GM23338 (cell line): ENCODE data around the gene LRP1B. TPM values are rescaled to one million over a fixed set of nuclear protein-coding genes. Genes with fewer than 3 reads are reported as not detected.

ENCODE experiments used
- ATAC-seq: fragments of 200-7000 bp; cut with Tn5 transposase; 3 replicates; pipeline ENCODE4 v1.9.1; 2020
- DNase-seq: peaks from one replicate; pipeline ENCODE4 v3.0.0-alpha.2; 2015; ENCODE audit warnings: low spot score
- H2AFZ ChIP-seq: fragments of 200-600 bp; sonication (generic); 2 replicates; pipeline ENCODE4 v1.8.0; 2016; ENCODE audit warnings: antibody characterized with exemption, mild to moderate bottlenecking, moderate library complexity
- H3F3A ChIP-seq: fragments of 200-600 bp; sonication (generic); replicated peaks from 2 replicates; pipeline ENCODE4 v1.8.0; 2017; ENCODE audit warnings: antibody characterized with exemption, mixed run types, low read depth
- H3K27ac ChIP-seq: fragments of 200-600 bp; sonication (generic); 2 replicates; pipeline ENCODE4 v1.6.1; 2016; ENCODE audit warnings: low read depth
- H3K27me3 ChIP-seq: fragments of 200-600 bp; sonication (generic); 2 replicates; pipeline ENCODE4 v1.8.0; 2016; ENCODE audit warnings: mild to moderate bottlenecking, mixed run types, moderate library complexity; ENCODE audit not compliant: insufficient read depth
- H3K36me3 ChIP-seq: fragments of 200-600 bp; sonication (generic); 2 replicates; pipeline ENCODE4 v1.8.0; 2016; ENCODE audit warnings: mild to moderate bottlenecking; ENCODE audit not compliant: insufficient read depth
- H3K4me1 ChIP-seq: fragments of 200-600 bp; sonication (generic); 2 replicates; pipeline ENCODE4 v1.8.0; 2016; ENCODE audit warnings: mild to moderate bottlenecking, moderate library complexity; ENCODE audit not compliant: insufficient read depth
- H3K4me2 ChIP-seq: fragments of 200-600 bp; sonication (generic); 2 replicates; pipeline ENCODE4 v1.7.1; 2017; ENCODE audit warnings: mixed run types
- H3K4me3 ChIP-seq: fragments of 200-600 bp; sonication (generic); 2 replicates; pipeline ENCODE4 v1.6.1; 2016; ENCODE audit warnings: mixed run types
- H3K79me2 ChIP-seq: fragments of 200-600 bp; sonication (generic); replicated peaks from 2 replicates; pipeline ENCODE4 v1.8.0; 2017; ENCODE audit warnings: mild to moderate bottlenecking; ENCODE audit not compliant: insufficient read depth
- H3K9me2 ChIP-seq: fragments of 200-600 bp; sonication (generic); 2 replicates; pipeline ENCODE4 v1.8.0; 2017; ENCODE audit not compliant: insufficient read depth
- H4K20me1 ChIP-seq: fragments of 200-600 bp; sonication (generic); replicated peaks from 2 replicates; pipeline ENCODE4 v1.8.0; 2017; ENCODE audit warnings: mild to moderate bottlenecking; ENCODE audit not compliant: insufficient read depth
- H3K27ac Mint-ChIP-seq: 2 replicates; pipeline ENCODE4 v1.8.0; 2020; ENCODE audit warnings: inconsistent platforms, mild to moderate bottlenecking, moderate library complexity, mixed read lengths
- H3K27me3 Mint-ChIP-seq: 3 replicates; pipeline ENCODE4 v1.8.0; 2022; ENCODE audit warnings: low read depth, mild to moderate bottlenecking, moderate library complexity, mixed read lengths, inconsistent platforms; ENCODE audit not compliant: insufficient read depth, poor library complexity
- H3K36me3 Mint-ChIP-seq: 3 replicates; pipeline ENCODE4 v1.8.0; 2021; ENCODE audit warnings: low read depth, mild to moderate bottlenecking, inconsistent platforms, moderate library complexity, mixed read lengths
- H3K4me1 Mint-ChIP-seq: 3 replicates; pipeline ENCODE4 v1.8.0; 2020; ENCODE audit warnings: mild to moderate bottlenecking, inconsistent platforms, mixed read lengths
- H3K4me3 Mint-ChIP-seq: 3 replicates; pipeline ENCODE4 v1.8.0; 2021; ENCODE audit warnings: moderate library complexity, mild to moderate bottlenecking, inconsistent platforms, mixed read lengths
- H3K9me3 Mint-ChIP-seq: 3 replicates; pipeline ENCODE4 v1.8.0; 2020; ENCODE audit warnings: moderate library complexity, mild to moderate bottlenecking, inconsistent platforms, mixed read lengths
- CREB1 ChIP-seq: fragments of 250-450 bp; sonication (Bioruptor Pico); IDR thresholded peaks from 2 replicates; pipeline ENCODE4 v1.5.0; 2020; ENCODE audit warnings: low read depth, mild to moderate bottlenecking, moderate library complexity
- ETS1 ChIP-seq: IDR thresholded peaks from 2 replicates; pipeline ENCODE4 v1.6.1; 2016; ENCODE audit warnings: antibody characterized with exemption
- EZH2 ChIP-seq: fragments of 200-600 bp; sonication (generic); IDR thresholded peaks from one replicate; pipeline ENCODE4 v1.8.0; 2017; ENCODE audit warnings: antibody characterized with exemption, mild to moderate bottlenecking, low read depth; ENCODE audit not compliant: unreplicated experiment
- EZH2phosphoT487 ChIP-seq: fragments of 200-600 bp; sonication (generic); IDR thresholded peaks from one replicate; pipeline ENCODE4 v1.8.1; 2018; ENCODE audit warnings: antibody characterized with exemption; ENCODE audit not compliant: unreplicated experiment
- JUNB ChIP-seq: IDR thresholded peaks from one replicate; pipeline ENCODE4 v1.6.1; 2016; ENCODE audit warnings: antibody characterized with exemption; ENCODE audit not compliant: unreplicated experiment
- NANOG ChIP-seq: IDR thresholded peaks from 2 replicates; pipeline ENCODE4 v1.6.1; 2016; ENCODE audit warnings: antibody characterized with exemption, borderline replicate concordance
- POLR2AphosphoS5 ChIP-seq: IDR thresholded peaks from 2 replicates; pipeline ENCODE4 v1.6.1; 2016; ENCODE audit warnings: antibody characterized with exemption, low read depth
- STAT1 ChIP-seq: IDR thresholded peaks from one replicate; pipeline ENCODE4 v1.6.1; 2016; ENCODE audit warnings: antibody characterized with exemption; ENCODE audit not compliant: unreplicated experiment
- ZNF114 ChIP-seq: fragments of 250-450 bp; sonication (Bioruptor Pico); IDR thresholded peaks from 2 replicates; pipeline ENCODE4 v1.5.0; 2020; ENCODE audit warnings: mild to moderate bottlenecking, moderate library complexity
- ZNF331 ChIP-seq: fragments of 250-450 bp; sonication (Bioruptor Pico); IDR thresholded peaks from 2 replicates; pipeline ENCODE4 v1.5.0; 2020; ENCODE audit warnings: low read depth, mild to moderate bottlenecking, moderate library complexity
- ZNF462 ChIP-seq: fragments of 250-450 bp; sonication (Bioruptor Pico); IDR thresholded peaks from 2 replicates; pipeline ENCODE4 v1.5.0; 2020; ENCODE audit warnings: mild to moderate bottlenecking, moderate library complexity
- polyA plus RNA-seq: library from polyadenylated mRNA; unstranded; fragments of >200 nt; fragmentation: Nextera tagmentation; extraction: Ambion mirVana; gene quantifications from 2 replicates; pipeline ENCODE4 v1.2.1, GENCODE V29; 2016
- total RNA-seq: library from RNA; depleted of rRNA; stranded (reverse); fragments of >200 nt; shearing (Covaris generic); gene quantifications from 2 replicates; pipeline ENCODE4 v1.2.3, GENCODE V29; 2014
- TF ChIP-seq, protein P1 (sequence below): IDR thresholded peaks from one replicate; pipeline ENCODE4 v1.6.1; 2018; ENCODE audit warnings: antibody characterized with exemption; ENCODE audit not compliant: unreplicated experiment
- TF ChIP-seq, protein P2 (sequence below), 2 experiments: fragments of 200-600 bp in 1 of 2; sonication (generic) in 1 of 2; conservative IDR thresholded peaks; 2 replicates each; pipeline versions ENCODE4 v1.5.1 to v1.6.1; 2016 to 2017; ENCODE audit warnings: antibody characterized with exemption in 2 of 2, low read depth in 2 of 2, mild to moderate bottlenecking in 2 of 2, moderate library complexity in 1 of 2

Gene LRP1B
- total and polyA plus RNA-seq, 2 experiments from 2014 or later: 0.15 to 0.97 TPM

- Mint-ChIP-seq H3K27me3 (no peaks in the 10 kb centered on the region), H3K4me3 (no peak overlapping the region), H3K27ac (no peak overlapping the region), H3K36me3 (no peaks in the 10 kb centered on the region), H3K9me3 (no peaks in the 10 kb centered on the region), H3K4me1 (peaks cover 2% of the 10 kb centered on the region; the same call in 2 of the 3 replicates)
- Histone ChIP-seq H3K36me3 (no peaks in the 10 kb centered on the region), H3K4me2 (no peak overlapping the region), H3K27ac (no peak overlapping the region), H3K79me2 (no peaks in the 10 kb centered on the region), H3K9me2 (no peaks in the 10 kb centered on the region), H3F3A (no peaks in the 10 kb centered on the region), H3K27me3 (no peaks in the 10 kb centered on the region), H4K20me1 (no peaks in the 10 kb centered on the region), H3K4me1 (no peaks in the 10 kb centered on the region), H3K4me3 (no peak overlapping the region), H2AFZ (no peak overlapping the region)
- TF ChIP-seq, protein P1, sequence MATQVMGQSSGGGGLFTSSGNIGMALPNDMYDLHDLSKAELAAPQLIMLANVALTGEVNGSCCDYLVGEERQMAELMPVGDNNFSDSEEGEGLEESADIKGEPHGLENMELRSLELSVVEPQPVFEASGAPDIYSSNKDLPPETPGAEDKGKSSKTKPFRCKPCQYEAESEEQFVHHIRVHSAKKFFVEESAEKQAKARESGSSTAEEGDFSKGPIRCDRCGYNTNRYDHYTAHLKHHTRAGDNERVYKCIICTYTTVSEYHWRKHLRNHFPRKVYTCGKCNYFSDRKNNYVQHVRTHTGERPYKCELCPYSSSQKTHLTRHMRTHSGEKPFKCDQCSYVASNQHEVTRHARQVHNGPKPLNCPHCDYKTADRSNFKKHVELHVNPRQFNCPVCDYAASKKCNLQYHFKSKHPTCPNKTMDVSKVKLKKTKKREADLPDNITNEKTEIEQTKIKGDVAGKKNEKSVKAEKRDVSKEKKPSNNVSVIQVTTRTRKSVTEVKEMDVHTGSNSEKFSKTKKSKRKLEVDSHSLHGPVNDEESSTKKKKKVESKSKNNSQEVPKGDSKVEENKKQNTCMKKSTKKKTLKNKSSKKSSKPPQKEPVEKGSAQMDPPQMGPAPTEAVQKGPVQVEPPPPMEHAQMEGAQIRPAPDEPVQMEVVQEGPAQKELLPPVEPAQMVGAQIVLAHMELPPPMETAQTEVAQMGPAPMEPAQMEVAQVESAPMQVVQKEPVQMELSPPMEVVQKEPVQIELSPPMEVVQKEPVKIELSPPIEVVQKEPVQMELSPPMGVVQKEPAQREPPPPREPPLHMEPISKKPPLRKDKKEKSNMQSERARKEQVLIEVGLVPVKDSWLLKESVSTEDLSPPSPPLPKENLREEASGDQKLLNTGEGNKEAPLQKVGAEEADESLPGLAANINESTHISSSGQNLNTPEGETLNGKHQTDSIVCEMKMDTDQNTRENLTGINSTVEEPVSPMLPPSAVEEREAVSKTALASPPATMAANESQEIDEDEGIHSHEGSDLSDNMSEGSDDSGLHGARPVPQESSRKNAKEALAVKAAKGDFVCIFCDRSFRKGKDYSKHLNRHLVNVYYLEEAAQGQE: no peak
- TF ChIP-seq CREB1 (CRISPR knock-in tag): no peak
- TF ChIP-seq STAT1: no peak
- TF ChIP-seq ZNF462 (CRISPR knock-in tag): no peak
- TF ChIP-seq JUNB: no peak
- TF ChIP-seq EZH2: no peak
- TF ChIP-seq EZH2phosphoT487: no peak
- no peak for TF ChIP-seq ETS1
- TF ChIP-seq, protein P2, sequence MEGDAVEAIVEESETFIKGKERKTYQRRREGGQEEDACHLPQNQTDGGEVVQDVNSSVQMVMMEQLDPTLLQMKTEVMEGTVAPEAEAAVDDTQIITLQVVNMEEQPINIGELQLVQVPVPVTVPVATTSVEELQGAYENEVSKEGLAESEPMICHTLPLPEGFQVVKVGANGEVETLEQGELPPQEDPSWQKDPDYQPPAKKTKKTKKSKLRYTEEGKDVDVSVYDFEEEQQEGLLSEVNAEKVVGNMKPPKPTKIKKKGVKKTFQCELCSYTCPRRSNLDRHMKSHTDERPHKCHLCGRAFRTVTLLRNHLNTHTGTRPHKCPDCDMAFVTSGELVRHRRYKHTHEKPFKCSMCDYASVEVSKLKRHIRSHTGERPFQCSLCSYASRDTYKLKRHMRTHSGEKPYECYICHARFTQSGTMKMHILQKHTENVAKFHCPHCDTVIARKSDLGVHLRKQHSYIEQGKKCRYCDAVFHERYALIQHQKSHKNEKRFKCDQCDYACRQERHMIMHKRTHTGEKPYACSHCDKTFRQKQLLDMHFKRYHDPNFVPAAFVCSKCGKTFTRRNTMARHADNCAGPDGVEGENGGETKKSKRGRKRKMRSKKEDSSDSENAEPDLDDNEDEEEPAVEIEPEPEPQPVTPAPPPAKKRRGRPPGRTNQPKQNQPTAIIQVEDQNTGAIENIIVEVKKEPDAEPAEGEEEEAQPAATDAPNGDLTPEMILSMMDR (conservative IDR thresholded peaks at IDR 0.05; ENCODE audit: low read depth in 2 of 2): no peak
- no peak for TF ChIP-seq ZNF331
- no peak for TF ChIP-seq POLR2AphosphoS5
- no peak for TF ChIP-seq NANOG
- no peak for TF ChIP-seq ZNF114
- DNase-seq (no peak), ATAC-seq (no peak)
These were observed 1883.2 kb downstream of the LRP1B start for GRCh38 chr2:140247451-140248195.
